Panc1 (cell line): Measurements from ENCODE around the gene MOB3A. TPM values are rescaled to one million over a fixed set of nuclear protein-coding genes. Genes with fewer than 3 reads are reported as not detected.

ENCODE experiments used
- ATAC-seq: fragments of 200-7000 bp; cut with Tn5 transposase; 2 replicates; pipeline ENCODE4 v1.9.1; 2020; ENCODE audit warnings: mild to moderate bottlenecking, moderate library complexity
- BruUV-seq: library from RNA; stranded (reverse); fragments of 400-500 nt; replicated peaks from 2 replicates; lab custom pipeline; 2021; lab: Mats Ljungman, UMichigan
- CTCF ChIA-PET: fragments of 300-600 bp; sonication (Branson Sonifier 250); formaldehyde crosslinking; loops from one replicate; lab custom pipeline; 2022; ENCODE audit warnings: antibody characterized with exemption; lab: Charles Lee
- POLR2A ChIA-PET: fragments of 300-600 bp; sonication (Branson Sonifier 250); formaldehyde crosslinking; loops from one replicate; lab custom pipeline; 2022; ENCODE audit warnings: antibody characterized with exemption; lab: Charles Lee
- DNase-seq: peaks from one replicate; pipeline ENCODE4 v3.0.0-alpha.2; 2010; ENCODE audit warnings: low read depth, low spot score
- H3K27ac ChIP-seq: 2 replicates; pipeline ENCODE4 v1.5.1; 2011; ENCODE audit warnings: mild to moderate bottlenecking, low read length, inconsistent platforms
- H3K27me3 ChIP-seq: fragments of 200-500 bp; sonication (Bioruptor generic); 2 replicates; pipeline ENCODE4 v1.6.0; 2014; ENCODE audit warnings: low read length, inconsistent platforms; ENCODE audit not compliant: control insufficient read depth, insufficient read depth
- H3K36me3 ChIP-seq: fragments of 200-500 bp; sonication (Bioruptor generic); 2 replicates; pipeline ENCODE4 v1.5.1; 2014; ENCODE audit warnings: inconsistent platforms, mild to moderate bottlenecking, low read length, moderate library complexity; ENCODE audit not compliant: control insufficient read depth, insufficient read depth
- H3K4me1 ChIP-seq: 2 replicates; pipeline ENCODE4 v1.5.1; 2011; ENCODE audit warnings: inconsistent platforms, mild to moderate bottlenecking, low read length, moderate library complexity; ENCODE audit not compliant: control insufficient read depth, insufficient read depth
- H3K4me3 ChIP-seq, 2 experiments: 2 replicates each; pipeline ENCODE4 v1.5.1; 2011 to 2012; ENCODE audit warnings: low read depth in 2 of 2, low read length in 2 of 2, mild to moderate bottlenecking in 2 of 2, inconsistent platforms in 1 of 2, moderate library complexity in 1 of 2
- H3K9me3 ChIP-seq: fragments of 200-500 bp; sonication (Bioruptor generic); 2 replicates; pipeline ENCODE4 v1.5.1; 2014; ENCODE audit warnings: low read depth, mild to moderate bottlenecking, inconsistent platforms, low read length, moderate library complexity; ENCODE audit not compliant: control insufficient read depth, insufficient read depth
- CTCF ChIP-seq: fragments of 450-650 bp; IDR thresholded peaks from 2 replicates; pipeline ENCODE4 v1.5.1; 2017; ENCODE audit warnings: mild to moderate bottlenecking
- POLR2AphosphoS5 ChIP-seq: IDR thresholded peaks from 2 replicates; pipeline ENCODE4 v1.6.1; 2012; ENCODE audit warnings: mild to moderate bottlenecking, low read depth, low read length, moderate library complexity
- REST ChIP-seq, 2 experiments: IDR thresholded peaks; 2 replicates each; pipeline ENCODE4 v1.6.1; 2011 to 2012; ENCODE audit warnings: low read depth in 2 of 2, control low read depth in 1 of 2, low read length in 1 of 2, mild to moderate bottlenecking in 1 of 2, moderate library complexity in 1 of 2; ENCODE audit not compliant: insufficient read depth in 1 of 2
- SIN3A ChIP-seq: IDR thresholded peaks from 2 replicates; pipeline ENCODE4 v1.6.1; 2012; ENCODE audit warnings: low read depth, mild to moderate bottlenecking, low read length, moderate library complexity, borderline replicate concordance; ENCODE audit not compliant: insufficient read depth
- TCF7L2 ChIP-seq: IDR thresholded peaks from 2 replicates; pipeline ENCODE4 v1.6.1; 2011; ENCODE audit warnings: mild to moderate bottlenecking, low read depth, low read length, inconsistent platforms
- in situ Hi-C: cut with HindIII; loops from 2 replicates; pipeline ENCODE4 v1.10.0; 2016; ENCODE audit warnings: low sequenced_read_pairs, low pct_unique_long_range_greater_than_20kb
- intact Hi-C: fragments of 100-400 bp; cut with micrococcal nuclease; formaldehyde crosslinking; loops from one replicate; pipeline ENCODE4 v1.10.0; 2022; ENCODE audit not compliant: unreplicated experiment
- total RNA-seq: library from RNA; stranded (reverse); gene quantifications from one replicate; pipeline ENCODE4 v1.2.1, GENCODE V29; 2021; ENCODE audit not compliant: unreplicated experiment

Gene MOB3A
- total RNA-seq, 1 experiment from 2014 or later, result 36.3 TPM

GRCh38 chr19:2045501-2046045 is 50.6 kb downstream of the MOB3A start:
- H3K27ac ChIP-seq, result peak overlapping the region; percentile 48; the same call in 1 of the 2 replicates

GRCh38 chr19:2044709-2045500 is 51.2 kb downstream of the MOB3A start:
- no peaks in the 10 kb centered on the region for H3K9me3 ChIP-seq
- ChIA-PET CTCF (no interaction called here), POLR2A (no interaction called here)
- DNase-seq (no peak), ATAC-seq (no peak)
- peaks cover 59% of the 10 kb centered on the region for H3K4me1 ChIP-seq
- BruUV-seq, result no TSS peak
- intact Hi-C loops, result no loop called here
- TF ChIP-seq TCF7L2 (no peak), CTCF (no peak), SIN3A (no peak), REST (IDR thresholded peaks at IDR 0.05; ENCODE audit: insufficient read depth in 1 of 2, low read depth in 2 of 2, low read length in 1 of 2) (no peak), POLR2AphosphoS5 (no peak)
- H3K36me3 ChIP-seq, result peaks cover 1% of the 10 kb centered on the region
- no peaks in the 10 kb centered on the region for H3K27me3 ChIP-seq
- in situ Hi-C loops, result no loop called here
- H3K27ac ChIP-seq, result peak overlapping the region; percentile 48; the same call in 1 of the 2 replicates
- H3K4me3 ChIP-seq, result no peak overlapping the region

More at GRCh38 chr19:2045501-2046045, 50.6 kb downstream of the MOB3A start:
- Histone ChIP-seq H3K9me3 (no peaks in the 10 kb centered on the region), H3K27me3 (no peaks in the 10 kb centered on the region), H3K4me1 (peaks cover 52% of the 10 kb centered on the region), H3K4me3 (no peak overlapping the region), H3K36me3 (peaks cover 6% of the 10 kb centered on the region)
- intact Hi-C loops (no loop called here), in situ Hi-C loops (no loop called here)
- TF ChIP-seq REST (IDR thresholded peaks at IDR 0.05; ENCODE audit: insufficient read depth in 1 of 2, low read depth in 2 of 2, low read length in 1 of 2), result no peak
- no peak for TF ChIP-seq TCF7L2
- no peak for TF ChIP-seq SIN3A
- BruUV-seq, result no TSS peak
- CTCF ChIA-PET, result no interaction called here
- ATAC-seq (no peak), DNase-seq (no peak)
- POLR2A ChIA-PET, result no interaction called here
